ENCODE data around the gene PTCH1.

The PTCH1 gene

GRCh38 chr9:95499847-95500246 lies 16.9 kb downstream of the PTCH1 start:
- no peak for TF ChIP-seq CTCF (IDR thresholded peaks at IDR 0.05)

GRCh38 chr9:95499046-95499676 lies 17.6 kb downstream of the PTCH1 start:
- no peak for TF ChIP-seq CTCF (IDR thresholded peaks at IDR 0.05)

GRCh38 chr9:95498641-95499040 lies 18.1 kb downstream of the PTCH1 start:
- no peak for TF ChIP-seq CTCF (IDR thresholded peaks at IDR 0.05)

GRCh38 chr9:95497772-95498171 lies 19.0 kb downstream of the PTCH1 start:
- no peak for TF ChIP-seq CTCF (IDR thresholded peaks at IDR 0.05)

- TF ChIP-seq CTCF (IDR thresholded peaks at IDR 0.05): no peak
Measured at GRCh38 chr9:95496687-95497086, 20.1 kb downstream of the PTCH1 start.

- no peak for TF ChIP-seq CTCF (IDR thresholded peaks at IDR 0.05)
Measured at GRCh38 chr9:95495961-95496360, 20.8 kb downstream of the PTCH1 start.

GRCh38 chr9:95495529-95495928 lies 21.2 kb downstream of the PTCH1 start:
- TF ChIP-seq CTCF (IDR thresholded peaks at IDR 0.05): no peak
